ENCODE measurements around the gene NLRP6.
"Not testable (repeated sequence)": the region's sequence is repeated elsewhere in the genome, so short reads cannot be mapped to it uniquely, and the experiment has no call there.

The NLRP6 gene

GRCh38 chr11:326842-327580 lies 48.8 kb downstream of the NLRP6 start:
- TF ChIP-seq CTCF (IDR thresholded peaks at IDR 0.05; ENCODE audit: low read depth, low read length) = no peak
- no peak for DNase-seq (ENCODE audit: extremely low read depth, low read depth)

GRCh38 chr11:327581-327923 lies 49.3 kb downstream of the NLRP6 start:
- DNase-seq (ENCODE audit: extremely low read depth, low read depth) = no peak
- TF ChIP-seq CTCF (IDR thresholded peaks at IDR 0.05; ENCODE audit: low read depth, low read length) = no peak

- DNase-seq (ENCODE audit: extremely low read depth, low read depth) = no peak
- TF ChIP-seq CTCF (IDR thresholded peaks at IDR 0.05; ENCODE audit: low read depth, low read length) = no peak
Measured at GRCh38 chr11:328012-328411, 49.8 kb downstream of the NLRP6 start.

- not testable (repeated sequence) for DNase-seq (ENCODE audit: extremely low read depth, low read depth)
Measured at GRCh38 chr11:328516-329100, 50.4 kb downstream of the NLRP6 start.

- no peak for DNase-seq (ENCODE audit: extremely low read depth, low read depth)
- TF ChIP-seq CTCF (IDR thresholded peaks at IDR 0.05; ENCODE audit: low read depth, low read length) = no peak
Measured at GRCh38 chr11:329886-330253, 51.7 kb downstream of the NLRP6 start.

- no peak for DNase-seq (ENCODE audit: extremely low read depth, low read depth)
- TF ChIP-seq CTCF (IDR thresholded peaks at IDR 0.05; ENCODE audit: low read depth, low read length) = no peak
Measured at GRCh38 chr11:330307-330693, 52.1 kb downstream of the NLRP6 start.

GRCh38 chr11:330694-331357 lies 52.6 kb downstream of the NLRP6 start:
- DNase-seq (ENCODE audit: extremely low read depth, low read depth) = no peak
- TF ChIP-seq CTCF (IDR thresholded peaks at IDR 0.05; ENCODE audit: low read depth, low read length) = no peak
